RPMI8226 (cell line): Measurements from ENCODE around the gene TEKT5.
A peak's percentile ranks its signal among the peaks of the same experiment; 100 is the strongest.
"Not testable (repeated sequence)": the region's sequence is repeated elsewhere in the genome, so short reads cannot be mapped to it uniquely, and the experiment has no call there.

Experiments
- DNase-seq: peaks from one replicate; pipeline ENCODE4 v3.0.0-alpha.2; 2015

Gene TEKT5

GRCh38 chr16:10684511-10685151 is 10.1 kb downstream of the TEKT5 start:
- no peak for DNase-seq

DNA sequence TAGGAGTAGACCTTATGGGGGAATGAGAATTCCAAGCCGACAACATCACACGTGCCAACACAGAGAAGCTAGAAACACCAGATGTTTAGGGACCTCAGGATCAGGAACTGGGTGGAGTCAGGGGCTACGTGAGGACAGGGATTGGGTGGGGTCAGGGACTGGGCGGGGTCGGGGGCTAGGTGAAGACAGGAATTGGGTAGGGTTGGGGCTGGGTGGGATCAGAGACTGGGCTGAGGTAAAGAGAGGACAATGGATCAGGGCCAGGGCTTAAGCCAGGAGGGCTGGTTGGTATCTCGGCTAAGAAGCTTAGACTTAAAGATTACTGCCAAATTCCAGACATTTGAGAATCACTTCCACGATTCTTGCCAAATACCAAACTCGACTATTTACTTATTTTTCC is 11.6 kb downstream of the TEKT5 start:
- DNase-seq: no peak

DNA sequence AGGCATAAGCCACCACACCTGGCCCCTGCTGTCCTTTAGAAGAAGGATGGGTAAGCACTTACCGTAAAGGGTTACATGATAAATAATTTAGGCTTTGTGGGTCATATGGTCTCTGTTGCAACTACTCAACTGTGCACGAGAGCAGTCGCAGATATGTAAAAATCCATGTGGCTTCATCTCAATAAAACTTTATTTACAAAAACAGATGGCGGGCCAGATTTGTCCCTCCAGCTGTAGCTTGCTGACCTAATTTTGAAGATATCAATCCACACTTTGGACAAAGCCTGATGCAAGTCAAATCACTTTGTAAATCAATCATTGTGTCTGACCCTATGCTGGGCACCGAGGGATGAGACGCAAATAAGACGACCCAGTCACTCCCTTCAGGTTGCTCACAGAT is 12.1 kb downstream of the TEKT5 start:
- no peak for DNase-seq

GRCh38 chr16:10681310-10682308 is 13.1 kb downstream of the TEKT5 start:
- DNase-seq: no peak

- DNase-seq: no peak
Observed at GRCh38 chr16:10679921-10680320, 14.8 kb downstream of the TEKT5 start.

DNA sequence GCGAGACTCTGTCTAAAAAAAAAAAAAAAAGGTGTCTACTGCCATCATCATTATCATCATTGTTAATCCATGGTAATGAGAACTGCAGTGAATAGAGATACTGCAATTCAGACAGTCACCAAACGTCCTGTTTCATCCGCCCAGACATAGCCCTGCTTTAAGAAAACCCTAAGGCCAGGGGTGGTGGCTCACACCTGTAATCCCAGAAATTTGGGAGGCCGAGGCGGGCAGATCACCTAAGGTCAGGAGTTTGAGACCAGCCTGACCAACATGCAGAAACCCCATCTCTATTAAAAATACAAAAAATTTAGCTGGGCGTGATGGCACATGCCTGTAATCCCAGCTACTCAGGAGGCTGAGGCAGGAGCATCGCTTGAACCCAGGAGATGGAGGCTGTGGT is 15.3 kb downstream of the TEKT5 start:
- DNase-seq: not testable (repeated sequence)

DNA sequence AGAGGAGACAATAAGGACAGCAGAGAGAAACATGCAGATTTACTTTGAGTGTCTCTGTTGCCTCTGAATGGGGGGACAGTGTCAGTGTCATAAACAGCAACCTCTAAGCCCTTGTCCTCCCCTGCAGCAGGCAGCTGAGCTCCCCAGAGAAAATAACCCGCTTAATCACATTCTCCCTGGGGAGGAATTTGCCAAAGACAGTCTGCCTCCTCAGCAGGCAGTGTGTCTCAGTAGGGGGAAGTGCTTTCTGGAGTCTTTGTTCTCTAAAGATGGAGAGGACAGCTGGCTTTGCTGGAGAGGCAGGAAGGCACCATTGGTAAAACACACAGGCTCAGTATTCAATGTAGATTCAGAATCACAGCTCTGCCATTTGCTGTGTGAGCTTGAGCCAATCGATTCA is 16.1 kb downstream of the TEKT5 start:
- no peak for DNase-seq

DNA sequence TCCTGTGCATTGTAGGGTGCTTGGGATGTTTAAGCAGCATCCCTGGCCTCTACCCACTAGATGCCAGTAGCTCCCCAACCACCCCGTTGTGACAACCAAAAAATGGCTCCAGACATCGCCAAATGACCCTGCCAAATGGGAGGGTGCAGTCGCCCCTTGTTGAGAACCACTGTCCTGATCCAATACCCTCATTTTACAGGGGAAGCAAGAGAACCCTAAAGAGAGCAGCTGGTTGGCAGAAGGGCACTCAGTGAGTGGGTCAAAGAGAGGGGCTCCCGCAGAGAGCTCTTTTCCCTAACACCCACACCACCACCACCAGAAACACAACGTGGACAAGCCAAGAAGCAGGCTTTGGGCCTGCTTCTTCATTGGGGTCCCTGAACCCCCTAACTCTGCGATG is 18.4 kb downstream of the TEKT5 start:
- no peak for DNase-seq

- DNase-seq: no peak
Observed at GRCh38 chr16:10675861-10676260, 18.9 kb downstream of the TEKT5 start.

GRCh38 chr16:10675216-10675615 is 19.5 kb downstream of the TEKT5 start:
- no peak for DNase-seq

DNA sequence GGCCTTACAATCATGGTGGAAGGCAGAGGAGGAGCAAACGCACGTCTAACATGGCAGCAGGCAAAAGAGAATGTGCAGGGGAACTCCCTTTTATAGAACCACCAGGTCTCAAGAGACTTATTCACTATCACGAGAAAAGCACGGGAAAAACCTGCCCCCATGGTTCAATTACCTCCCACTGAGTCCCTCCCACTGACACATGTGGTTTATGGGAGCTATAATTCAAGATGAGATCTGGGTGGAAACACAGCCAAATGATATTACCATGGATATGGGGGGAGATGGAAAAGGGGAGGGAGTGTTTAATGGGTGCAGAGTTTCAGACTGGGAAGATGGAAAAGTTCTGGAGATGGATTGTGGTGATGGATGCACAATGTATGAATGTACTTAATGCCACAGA is 23.0 kb downstream of the TEKT5 start:
- no peak for DNase-seq

GRCh38 chr16:10669791-10670190 is 24.9 kb downstream of the TEKT5 start:
- DNase-seq: no peak

- DNase-seq: peak; percentile 27
Observed at GRCh38 chr16:10668322-10669045, 26.2 kb downstream of the TEKT5 start.

DNA sequence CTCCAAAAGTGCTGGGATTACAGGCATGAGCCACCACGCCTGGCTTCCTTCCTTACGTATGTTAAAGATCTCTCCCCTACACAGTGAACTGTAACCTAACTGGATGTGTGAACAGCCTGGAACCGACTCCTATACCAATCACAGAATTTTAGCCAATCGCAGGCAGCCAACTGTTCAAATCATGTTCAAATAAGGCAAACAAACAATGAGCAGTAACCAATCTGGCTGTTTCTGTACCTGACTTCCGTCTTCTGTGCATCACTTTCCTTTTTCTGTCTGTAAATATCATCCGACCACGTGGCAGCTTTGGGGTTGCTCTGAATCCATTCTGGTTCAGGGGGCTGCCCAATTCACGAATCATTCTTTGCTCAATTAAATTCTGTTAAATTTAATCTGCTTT is 27.5 kb downstream of the TEKT5 start:
- DNase-seq: no peak

DNA sequence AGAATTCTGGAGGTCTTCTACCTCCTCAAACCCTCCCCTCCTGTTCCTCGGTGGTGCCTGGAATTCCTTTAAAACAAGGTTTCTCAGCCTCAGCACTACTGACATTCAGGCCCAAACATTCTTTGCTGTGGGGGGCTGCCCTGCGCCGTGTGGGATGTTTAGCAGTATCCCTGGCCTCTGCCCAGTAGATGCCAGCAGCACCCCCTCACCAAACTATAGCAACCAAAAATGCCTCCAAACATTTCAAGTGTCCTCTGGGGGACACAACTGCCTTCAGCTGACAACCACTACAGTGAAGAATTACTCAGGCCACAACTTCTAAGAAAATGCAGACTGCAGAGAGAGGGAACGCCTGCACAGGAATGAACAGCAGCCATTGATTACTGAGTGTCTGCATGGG is 28.4 kb downstream of the TEKT5 start:
- DNase-seq: no peak

DNA sequence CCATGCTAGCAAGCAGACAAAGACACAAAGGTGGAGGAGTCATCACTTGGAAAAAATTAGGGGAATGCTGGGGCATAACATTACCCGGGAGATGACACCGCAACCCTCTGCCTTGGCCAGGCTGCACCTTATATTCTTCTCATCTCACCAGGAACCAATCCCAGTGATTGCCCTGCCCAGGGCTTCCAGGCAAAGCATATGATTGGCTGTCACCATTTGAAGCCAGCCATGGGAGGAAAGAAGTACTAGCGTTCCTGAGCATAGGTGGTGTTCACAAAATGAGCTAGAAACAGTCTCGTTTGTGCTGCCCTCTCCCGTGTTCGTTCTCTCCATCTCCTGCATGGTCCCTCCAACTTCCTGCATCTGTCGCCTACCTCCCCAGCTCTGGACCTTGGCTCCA is 29.6 kb downstream of the TEKT5 start:
- no peak for DNase-seq

- no peak for DNase-seq
Observed at GRCh38 chr16:10664720-10665126, 30.0 kb downstream of the TEKT5 start.

DNA sequence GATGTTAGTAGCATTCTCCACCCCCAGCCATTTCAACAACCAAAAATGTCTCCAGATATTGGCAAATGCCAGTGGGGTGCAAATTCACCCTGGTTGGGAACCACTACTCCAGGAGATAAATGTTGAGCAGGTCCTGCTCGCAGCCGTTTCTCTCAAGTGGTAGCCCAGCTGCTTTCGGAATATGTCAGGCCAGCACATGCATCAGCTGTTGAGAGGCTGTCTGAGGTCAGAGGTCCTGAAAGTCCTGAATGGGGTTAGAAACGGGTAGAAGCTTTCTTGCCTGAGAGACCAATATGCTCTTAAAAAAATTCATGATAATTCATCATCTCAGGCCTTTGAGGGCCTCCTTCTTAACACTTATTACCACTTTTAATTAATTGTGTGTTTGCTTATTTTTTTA is 31.0 kb downstream of the TEKT5 start:
- no peak for DNase-seq

DNA sequence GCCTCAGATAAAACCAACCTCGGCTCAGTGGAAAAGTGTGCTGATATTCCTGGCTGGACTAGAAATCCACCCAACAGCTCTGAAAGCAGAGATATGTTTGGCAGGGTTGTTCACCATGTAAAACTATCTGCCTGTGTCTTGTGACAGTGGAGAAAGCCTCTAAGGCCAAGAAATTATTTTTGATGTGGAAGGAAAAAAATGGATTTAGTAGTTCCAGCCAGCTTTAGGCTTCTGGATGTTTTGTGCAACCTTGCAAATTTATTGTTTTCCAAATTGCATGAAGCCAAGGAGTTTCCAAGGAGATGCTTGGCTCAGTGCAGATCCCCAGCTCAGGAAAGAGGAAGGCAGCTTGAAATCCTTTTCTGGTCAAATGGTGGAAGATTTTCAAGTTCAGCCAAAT is 31.6 kb downstream of the TEKT5 start:
- no peak for DNase-seq

- DNase-seq: peak; percentile 13
Observed at GRCh38 chr16:10662212-10662611, 32.5 kb downstream of the TEKT5 start.

GRCh38 chr16:10661737-10662136 is 33.0 kb downstream of the TEKT5 start:
- DNase-seq: no peak

DNA sequence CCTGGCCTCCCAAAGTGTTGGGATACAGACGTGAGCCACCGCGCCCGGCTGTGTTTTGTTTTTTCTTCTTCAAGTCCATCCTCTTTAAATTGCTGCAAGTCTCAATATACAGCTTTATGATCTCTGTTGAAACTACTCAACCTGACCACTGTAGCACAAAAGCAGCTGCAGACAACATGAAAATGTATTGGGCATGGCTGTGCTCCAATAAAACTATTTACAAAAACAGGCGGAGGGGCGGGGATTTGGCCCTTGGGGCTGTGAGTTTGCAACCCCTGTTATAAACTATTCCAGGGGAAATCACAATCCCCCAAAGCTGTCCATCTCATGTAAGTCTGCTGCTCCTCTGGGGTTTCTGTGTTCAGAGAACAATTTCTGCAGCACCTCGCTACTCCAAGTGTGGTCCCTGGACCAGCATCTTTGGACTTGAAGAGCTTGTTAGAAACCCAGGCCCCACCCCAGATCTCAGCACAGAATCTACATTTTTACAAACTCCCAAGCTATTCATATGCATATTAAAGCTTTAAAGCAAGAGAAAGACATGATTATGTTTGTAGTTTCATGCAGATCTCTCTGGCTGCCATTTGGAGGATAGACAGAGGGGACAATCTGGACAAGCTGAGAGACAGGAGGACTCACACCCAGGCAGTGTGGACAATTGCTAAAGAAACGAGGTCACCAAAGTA is 33.6 kb downstream of the TEKT5 start:
- peak; percentile 21 for DNase-seq

DNA sequence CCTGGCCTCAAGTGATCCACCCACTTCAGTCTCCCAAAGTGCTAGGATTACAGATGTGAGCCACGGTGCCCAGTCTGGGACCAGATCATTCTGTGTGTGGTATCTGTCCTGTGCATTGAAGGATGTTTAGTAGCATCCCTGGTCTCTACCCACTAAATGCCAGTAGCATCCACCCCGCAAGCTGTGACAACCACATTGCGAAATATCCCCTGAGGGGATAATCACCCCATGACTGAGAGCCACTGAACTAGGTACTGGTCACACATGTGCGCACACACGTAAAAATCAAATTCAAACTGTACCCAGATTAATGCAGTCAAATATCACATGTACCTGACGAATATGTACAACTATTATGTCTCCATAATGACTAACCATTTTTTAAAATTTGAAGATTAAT is 35.8 kb downstream of the TEKT5 start:
- DNase-seq: no peak
